SKM-1 treated with dmso at 0.1 percent for 144 hours (cell line): ENCODE results near the gene CD36.

ENCODE experiments used
- DNase-seq: peaks from one replicate; lab custom pipeline; 2025; ENCODE audit not compliant: unreplicated experiment; lab: John Stamatoyannopoulos, UW

Gene CD36

DNA sequence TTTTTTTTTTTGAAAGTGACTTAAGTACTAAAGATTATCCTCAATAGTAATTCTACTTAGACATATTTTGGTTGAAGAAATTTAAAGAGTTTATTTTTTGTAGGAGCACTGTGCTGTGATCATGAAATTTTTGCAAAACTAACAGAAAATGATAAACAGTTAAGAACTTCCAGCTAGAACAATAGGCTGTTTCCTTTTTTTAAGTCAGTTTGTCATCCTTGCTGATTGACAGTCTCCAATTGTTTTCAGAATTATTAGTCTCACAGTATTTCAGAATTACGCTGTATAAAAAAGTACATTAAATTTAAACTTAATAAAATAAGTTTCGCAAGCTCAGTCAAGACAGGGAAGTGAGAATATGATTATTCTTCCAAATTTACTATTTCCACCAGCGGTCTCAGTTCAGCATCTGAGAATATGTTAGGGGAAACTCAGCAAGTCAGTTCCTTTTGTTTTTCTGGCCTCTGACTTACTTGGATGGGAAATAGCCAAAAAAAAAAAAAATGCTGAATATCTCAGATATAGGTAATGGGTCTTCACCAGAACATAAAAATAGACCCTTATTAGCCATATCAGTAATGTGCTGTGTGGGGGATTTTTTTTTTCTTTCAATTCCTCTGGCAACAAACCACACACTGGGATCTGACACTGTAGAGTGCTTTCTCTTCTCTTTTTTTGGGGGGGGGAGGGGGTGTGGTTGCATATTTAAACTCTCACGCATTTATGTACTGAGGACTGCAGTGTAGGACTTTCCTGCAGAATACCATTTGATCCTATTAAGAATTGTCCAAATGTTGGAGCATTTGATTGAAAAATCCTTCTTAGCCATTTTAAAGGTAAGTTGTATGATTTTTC is at the start of gene CD36:
Gene CD36, plus strand, starts transcription at position 732 of the 855 bp plus-strand sequence. CDS start 8,099 bp downstream, outside the sequence.
- DNase-seq = peak; percentile 15

- DNase-seq = no peak
Measured at GRCh38 chr7:80589631-80590030, 48.8 kb upstream of the CD36 start.

DNA sequence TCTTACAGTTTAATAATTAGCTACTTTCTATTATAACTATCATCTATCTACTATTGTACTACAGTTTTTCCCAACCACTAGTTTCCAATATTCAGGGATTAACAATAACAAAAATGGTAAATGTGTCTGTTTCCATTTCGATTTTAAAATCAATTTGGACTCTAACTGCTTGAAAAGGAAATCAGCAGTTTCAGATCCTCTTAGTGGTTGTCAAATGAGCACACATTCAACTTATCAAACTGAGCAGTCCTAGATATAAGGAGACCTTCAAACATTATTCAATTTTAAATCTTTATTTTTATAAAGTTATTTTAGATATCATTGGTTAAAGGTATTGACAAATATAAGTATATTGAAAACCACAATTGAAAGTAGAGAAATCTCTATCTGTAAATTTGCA is 46.8 kb upstream of the CD36 start:
- no peak for DNase-seq

DNA sequence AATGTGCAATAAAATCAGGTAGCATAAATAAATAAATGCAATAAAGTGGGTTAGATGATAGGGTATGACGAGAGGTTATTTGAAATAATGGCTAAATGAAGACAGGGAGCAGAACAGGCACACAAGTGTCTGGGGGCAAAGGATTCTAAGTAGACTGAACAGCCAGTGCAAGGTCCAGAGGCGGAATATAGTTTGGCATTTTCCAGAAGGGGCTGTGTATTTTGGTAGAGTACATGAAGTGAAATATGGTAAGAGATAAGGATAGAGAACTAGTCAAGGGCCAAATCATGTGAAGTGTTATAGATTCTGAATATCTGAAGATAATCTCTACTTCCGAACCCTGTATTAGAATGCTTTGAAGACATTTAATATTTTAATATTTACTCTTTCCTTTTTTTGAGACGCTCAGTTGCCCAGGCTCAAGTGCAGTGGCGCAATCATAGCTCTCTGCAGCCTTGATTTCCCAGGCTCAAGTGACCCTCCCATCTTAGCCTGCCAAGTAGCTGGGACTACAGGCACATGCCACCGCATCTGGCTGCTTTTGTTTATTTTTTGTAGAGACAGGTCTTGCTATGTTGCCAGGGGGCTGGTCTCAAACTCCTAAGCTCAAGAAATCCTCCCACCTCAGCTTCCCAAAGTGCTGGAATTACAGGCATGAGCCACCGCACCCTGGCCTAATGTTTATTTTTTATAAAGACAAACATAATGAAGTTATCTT is 44.4 kb upstream of the CD36 start:
- no peak for DNase-seq

DNA sequence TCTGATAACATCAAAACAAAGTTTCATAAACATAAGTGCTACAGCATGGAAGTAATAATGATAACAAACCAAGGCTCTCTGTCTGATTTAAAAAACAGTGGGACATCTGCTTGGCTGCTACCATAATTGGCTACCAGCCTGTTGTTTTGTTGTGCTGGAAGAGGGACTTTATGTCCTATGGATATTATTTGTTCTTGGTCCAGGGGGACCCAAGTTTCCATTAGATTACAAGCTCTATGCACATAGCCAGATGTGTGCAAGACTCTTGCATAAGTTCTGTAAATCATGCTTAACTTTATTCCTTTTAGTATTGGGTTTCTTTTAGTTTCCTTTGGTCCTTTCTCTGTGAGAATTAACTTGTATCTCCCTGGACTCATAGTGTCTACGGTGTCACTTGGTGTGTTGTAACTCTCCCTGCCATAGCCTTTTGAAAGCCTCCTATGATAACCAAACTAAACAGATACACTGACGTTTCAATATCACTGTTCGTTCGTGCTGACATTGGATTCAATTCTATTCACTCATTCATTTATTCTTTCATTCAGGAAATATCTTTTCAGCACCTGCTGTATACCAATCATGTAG is 41.4 kb upstream of the CD36 start:
- DNase-seq = no peak

GRCh38 chr7:80597875-80598274 is 40.6 kb upstream of the CD36 start:
- no peak for DNase-seq

- DNase-seq = no peak
Measured at GRCh38 chr7:80600046-80600445, 38.4 kb upstream of the CD36 start.

GRCh38 chr7:80601999-80602398 is 36.4 kb upstream of the CD36 start:
- DNase-seq = no peak

DNA sequence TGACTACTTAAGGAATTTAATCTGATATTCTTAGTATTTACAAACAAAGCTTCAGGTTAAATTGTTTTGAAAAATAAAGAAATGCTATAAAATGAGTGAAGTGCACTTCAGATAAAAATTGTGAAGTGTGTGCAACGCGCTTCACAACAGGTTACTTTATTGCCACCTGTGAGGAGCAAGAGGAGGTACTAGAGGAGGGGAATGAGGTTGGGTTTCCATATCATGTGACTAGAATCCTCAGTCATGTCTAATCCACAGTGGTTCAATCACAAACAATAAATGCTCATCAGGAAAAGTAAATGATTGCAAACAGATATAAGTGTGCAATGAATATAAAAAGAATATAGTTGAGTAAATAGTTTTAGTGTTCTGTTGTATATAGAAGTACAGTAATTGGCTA is 34.5 kb upstream of the CD36 start:
- DNase-seq = no peak

- DNase-seq = no peak
Measured at GRCh38 chr7:80604436-80604835, 34.0 kb upstream of the CD36 start.

DNA sequence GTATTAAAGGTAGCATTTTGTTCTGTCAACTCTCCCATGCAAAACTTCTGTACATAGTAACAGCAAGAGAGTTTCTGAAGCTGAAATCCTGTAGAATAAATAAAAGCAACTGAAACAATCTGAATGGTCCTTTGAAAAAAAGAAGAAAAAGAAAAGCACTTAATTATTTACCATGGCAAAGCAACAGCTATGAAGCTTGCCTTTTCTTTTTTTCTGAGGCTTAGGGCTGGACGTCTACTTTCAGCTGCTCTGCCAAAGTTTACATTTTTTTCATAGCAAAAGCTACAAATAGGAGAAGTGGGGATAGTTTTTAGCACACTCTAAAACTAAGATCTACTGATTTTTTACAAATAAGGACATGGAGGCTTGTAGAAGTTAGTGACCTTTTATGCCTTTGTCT is 31.3 kb upstream of the CD36 start:
- DNase-seq = no peak

GRCh38 chr7:80608336-80608735 is 30.1 kb upstream of the CD36 start:
- DNase-seq = no peak

- DNase-seq = no peak
Measured at GRCh38 chr7:80609751-80610150, 28.7 kb upstream of the CD36 start.

DNA sequence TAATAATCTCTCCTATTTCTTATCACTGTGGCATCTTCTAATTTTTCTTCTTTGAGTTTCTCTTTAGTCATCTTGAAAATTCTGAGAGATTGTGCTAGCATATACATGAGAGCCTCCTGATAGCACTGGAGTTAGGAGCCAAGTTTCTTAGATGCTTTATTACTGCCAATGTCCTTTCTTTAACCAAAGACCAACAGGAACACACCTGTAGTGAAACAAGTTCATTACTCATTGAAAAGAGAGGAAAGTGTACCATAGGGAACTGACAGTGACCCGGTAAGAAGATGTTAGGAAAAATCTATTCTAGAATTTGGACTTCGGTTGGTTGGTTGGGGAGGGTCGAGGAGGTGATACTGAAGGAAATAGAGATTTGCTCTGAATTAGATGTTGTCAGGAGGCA is 27.1 kb upstream of the CD36 start:
- DNase-seq = no peak

- DNase-seq = no peak
Measured at GRCh38 chr7:80611779-80612178, 26.7 kb upstream of the CD36 start.

GRCh38 chr7:80612880-80613279 is 25.6 kb upstream of the CD36 start:
- DNase-seq = no peak

GRCh38 chr7:80613519-80613918 is 24.9 kb upstream of the CD36 start:
- no peak for DNase-seq

GRCh38 chr7:80614851-80615271 is 23.6 kb upstream of the CD36 start:
- DNase-seq = no peak

GRCh38 chr7:80618096-80618495 is 20.3 kb upstream of the CD36 start:
- DNase-seq = peak; percentile 15

DNA sequence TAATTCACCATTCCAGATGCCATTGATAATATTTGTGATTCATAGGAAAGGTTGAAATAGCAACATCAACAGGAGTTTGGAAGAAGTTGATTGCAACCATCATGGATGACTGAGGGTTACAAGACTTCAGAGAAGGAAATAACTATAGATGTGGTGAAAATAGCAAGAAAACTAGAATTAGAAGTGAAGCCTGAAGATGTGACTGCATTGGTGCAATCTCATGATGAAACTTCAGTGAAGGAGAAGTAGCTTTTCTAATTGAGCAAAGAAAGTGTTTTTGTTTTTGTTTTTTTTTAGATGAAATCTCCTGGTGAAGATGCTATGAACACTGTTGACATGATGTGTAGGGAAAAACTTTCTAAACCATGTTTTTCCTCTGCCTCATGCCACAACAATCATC is 18.7 kb upstream of the CD36 start:
- no peak for DNase-seq

- peak; percentile 5 for DNase-seq
Measured at GRCh38 chr7:80622541-80622940, 15.9 kb upstream of the CD36 start.
